Keratinocyte (primary cell): ENCODE results near the gene TPO.

ENCODE experiments used
- EZH2 ChIP-seq: IDR thresholded peaks from one replicate; pipeline ENCODE4 v1.6.1; 2012; ENCODE audit warnings: inconsistent platforms, mild to moderate bottlenecking, low read length, moderate library complexity
- TF ChIP-seq, protein P1 (sequence below), 3 experiments: IDR thresholded peaks in 1 of 3; conservative IDR thresholded peaks in 1 of 3; optimal IDR thresholded peaks in 1 of 3; 2 replicates in 2 of 3; 3 replicates in 1 of 3; pipeline versions ENCODE3 to v1.5.1; 2011; ENCODE audit warnings: low read length in 3 of 3, mild to moderate bottlenecking in 3 of 3, moderate library complexity in 2 of 3, control low read depth in 1 of 3, inconsistent platforms in 1 of 3; ENCODE audit not compliant: insufficient read depth in 2 of 3; ENCODE audit errors: extremely low read depth in 1 of 3

- TF ChIP-seq, protein P1, sequence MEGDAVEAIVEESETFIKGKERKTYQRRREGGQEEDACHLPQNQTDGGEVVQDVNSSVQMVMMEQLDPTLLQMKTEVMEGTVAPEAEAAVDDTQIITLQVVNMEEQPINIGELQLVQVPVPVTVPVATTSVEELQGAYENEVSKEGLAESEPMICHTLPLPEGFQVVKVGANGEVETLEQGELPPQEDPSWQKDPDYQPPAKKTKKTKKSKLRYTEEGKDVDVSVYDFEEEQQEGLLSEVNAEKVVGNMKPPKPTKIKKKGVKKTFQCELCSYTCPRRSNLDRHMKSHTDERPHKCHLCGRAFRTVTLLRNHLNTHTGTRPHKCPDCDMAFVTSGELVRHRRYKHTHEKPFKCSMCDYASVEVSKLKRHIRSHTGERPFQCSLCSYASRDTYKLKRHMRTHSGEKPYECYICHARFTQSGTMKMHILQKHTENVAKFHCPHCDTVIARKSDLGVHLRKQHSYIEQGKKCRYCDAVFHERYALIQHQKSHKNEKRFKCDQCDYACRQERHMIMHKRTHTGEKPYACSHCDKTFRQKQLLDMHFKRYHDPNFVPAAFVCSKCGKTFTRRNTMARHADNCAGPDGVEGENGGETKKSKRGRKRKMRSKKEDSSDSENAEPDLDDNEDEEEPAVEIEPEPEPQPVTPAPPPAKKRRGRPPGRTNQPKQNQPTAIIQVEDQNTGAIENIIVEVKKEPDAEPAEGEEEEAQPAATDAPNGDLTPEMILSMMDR (optimal IDR thresholded peaks at IDR 0.05 in 1 of 3, IDR thresholded peaks at IDR 0.05 in 1 of 3, conservative IDR thresholded peaks at IDR 0.05 in 1 of 3; ENCODE audit: extremely low read depth in 1 of 3, insufficient read depth in 2 of 3, low read length in 3 of 3) = no peak
- no peak for TF ChIP-seq EZH2
Observed at GRCh38 chr2:1542971-1543370, 129.7 kb downstream of the TPO start.
